A673 (cell line): ENCODE measurements around the gene S100Z. TPM values are rescaled to one million over a fixed set of nuclear protein-coding genes. Genes with fewer than 3 reads are reported as not detected.
"Not testable (repeated sequence)": the region's sequence is repeated elsewhere in the genome, so short reads cannot be mapped to it uniquely, and the experiment has no call there.

Source experiments
- BruUV-seq: library from RNA; stranded (reverse); fragments of 400-500 nt; replicated peaks from 2 replicates; lab custom pipeline; 2021; lab: Mats Ljungman, UMichigan
- CTCF ChIA-PET: fragments of 300-600 bp; sonication (Branson Sonifier 250); formaldehyde crosslinking; loops from one replicate; lab custom pipeline; 2022; ENCODE audit warnings: antibody characterized with exemption; lab: Charles Lee
- POLR2A ChIA-PET: fragments of 300-600 bp; sonication (Branson Sonifier 250); formaldehyde crosslinking; loops from one replicate; lab custom pipeline; 2022; ENCODE audit warnings: antibody characterized with exemption; ENCODE audit not compliant: low non-redundant PET; lab: Charles Lee
- DNase-seq: peaks from one replicate; pipeline ENCODE4 v3.0.0-alpha.2; 2015; ENCODE audit warnings: low spot score
- H3K27ac ChIP-seq: fragments of 200-600 bp; sonication (generic); 2 replicates; pipeline ENCODE4 v1.5.1; 2016; ENCODE audit warnings: mixed run types, low read depth, mild to moderate bottlenecking, mixed read lengths, antibody characterized with exemption, low read length; ENCODE audit not compliant: poor library complexity, severe bottlenecking
- H3K27me3 ChIP-seq: fragments of 200-600 bp; sonication (generic); replicated peaks from 2 replicates; pipeline ENCODE4 v1.6.1; 2017; ENCODE audit warnings: mixed run types, low read depth, mild to moderate bottlenecking, mixed read lengths, antibody characterized with exemption, low read length; ENCODE audit not compliant: insufficient read depth, poor library complexity
- H3K36me3 ChIP-seq: fragments of 200-600 bp; sonication (generic); 2 replicates; pipeline ENCODE4 v1.6.1; 2016; ENCODE audit warnings: mixed run types, mild to moderate bottlenecking, mixed read lengths, antibody characterized with exemption, low read length; ENCODE audit not compliant: insufficient read depth, poor library complexity, severe bottlenecking
- H3K4me1 ChIP-seq: fragments of 200-600 bp; sonication (generic); 2 replicates; pipeline ENCODE4 v1.6.1; 2017; ENCODE audit warnings: mixed run types, mild to moderate bottlenecking, mixed read lengths, antibody characterized with exemption, low read length; ENCODE audit not compliant: insufficient read depth, poor library complexity, severe bottlenecking
- H3K4me3 ChIP-seq: fragments of 200-600 bp; sonication (generic); 2 replicates; pipeline ENCODE4 v1.5.1; 2016; ENCODE audit warnings: low read depth, mixed run types, mild to moderate bottlenecking, mixed read lengths, low read length; ENCODE audit not compliant: poor library complexity, severe bottlenecking
- H3K9me3 ChIP-seq: fragments of 200-600 bp; sonication (generic); 2 replicates; pipeline ENCODE4 v1.6.1; 2016; ENCODE audit warnings: mixed run types, low read depth, mild to moderate bottlenecking, mixed read lengths, antibody characterized with exemption, low read length; ENCODE audit not compliant: poor library complexity, severe bottlenecking
- EZH2 ChIP-seq: fragments of 200-600 bp; sonication (generic); IDR thresholded peaks from 2 replicates; pipeline ENCODE4 v1.6.1; 2017; ENCODE audit warnings: borderline replicate concordance, low read depth, mild to moderate bottlenecking, mixed read lengths, antibody characterized with exemption, low read length; ENCODE audit not compliant: poor library complexity, severe bottlenecking
- intact Hi-C: fragments of 100-400 bp; cut with micrococcal nuclease; formaldehyde crosslinking; loops from one replicate; pipeline ENCODE4 v1.10.0; 2022; ENCODE audit not compliant: unreplicated experiment
- total RNA-seq: library from RNA; stranded (reverse); gene quantifications from 2 replicates; pipeline ENCODE4 v1.2.3, GENCODE V29; 2021
- TF ChIP-seq, protein P1 (sequence below): fragments of 300-800, 200-600 bp; sonication (generic); conservative IDR thresholded peaks from 2 replicates; pipeline ENCODE4 v1.5.1; 2017; ENCODE audit warnings: low read depth, mild to moderate bottlenecking, antibody characterized with exemption, low read length, moderate library complexity, mixed read lengths

S100Z gene
- total RNA-seq, 1 experiment from 2014 or later = not detected

DNA sequence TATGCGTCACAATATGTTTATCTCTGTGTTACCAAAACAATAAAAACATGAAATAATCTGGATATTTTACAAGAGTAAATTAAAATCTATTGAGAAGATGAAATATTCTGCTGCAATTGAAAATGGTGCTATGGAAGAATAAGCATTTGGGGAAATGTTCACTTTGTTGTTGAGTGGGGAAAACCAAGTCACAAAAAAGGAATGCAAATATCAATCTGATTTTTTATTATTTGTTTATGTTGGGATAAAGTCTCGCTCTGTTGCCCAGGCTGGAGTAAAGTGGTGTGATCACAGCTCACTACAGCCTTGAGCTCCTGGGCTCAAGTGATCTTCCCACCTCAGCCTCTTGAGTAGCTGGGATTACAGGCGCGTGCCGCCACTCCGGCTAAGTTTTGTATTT, 39.6 kb upstream of the S100Z start:
- ChIA-PET POLR2A (no interaction called here), CTCF (no interaction called here)
- Histone ChIP-seq H3K4me3 (no peak overlapping the region), H3K36me3 (no peaks in the 10 kb centered on the region), H3K27ac (no peak overlapping the region), H3K27me3 (no peaks in the 10 kb centered on the region), H3K4me1 (peaks cover 22% of the 10 kb centered on the region), H3K9me3 (no peaks in the 10 kb centered on the region)
- no TSS peak for BruUV-seq
- DNase-seq = no peak
- intact Hi-C loops = no loop called here
- TF ChIP-seq, protein P1, sequence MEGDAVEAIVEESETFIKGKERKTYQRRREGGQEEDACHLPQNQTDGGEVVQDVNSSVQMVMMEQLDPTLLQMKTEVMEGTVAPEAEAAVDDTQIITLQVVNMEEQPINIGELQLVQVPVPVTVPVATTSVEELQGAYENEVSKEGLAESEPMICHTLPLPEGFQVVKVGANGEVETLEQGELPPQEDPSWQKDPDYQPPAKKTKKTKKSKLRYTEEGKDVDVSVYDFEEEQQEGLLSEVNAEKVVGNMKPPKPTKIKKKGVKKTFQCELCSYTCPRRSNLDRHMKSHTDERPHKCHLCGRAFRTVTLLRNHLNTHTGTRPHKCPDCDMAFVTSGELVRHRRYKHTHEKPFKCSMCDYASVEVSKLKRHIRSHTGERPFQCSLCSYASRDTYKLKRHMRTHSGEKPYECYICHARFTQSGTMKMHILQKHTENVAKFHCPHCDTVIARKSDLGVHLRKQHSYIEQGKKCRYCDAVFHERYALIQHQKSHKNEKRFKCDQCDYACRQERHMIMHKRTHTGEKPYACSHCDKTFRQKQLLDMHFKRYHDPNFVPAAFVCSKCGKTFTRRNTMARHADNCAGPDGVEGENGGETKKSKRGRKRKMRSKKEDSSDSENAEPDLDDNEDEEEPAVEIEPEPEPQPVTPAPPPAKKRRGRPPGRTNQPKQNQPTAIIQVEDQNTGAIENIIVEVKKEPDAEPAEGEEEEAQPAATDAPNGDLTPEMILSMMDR = no peak
- TF ChIP-seq EZH2 = no peak

DNA sequence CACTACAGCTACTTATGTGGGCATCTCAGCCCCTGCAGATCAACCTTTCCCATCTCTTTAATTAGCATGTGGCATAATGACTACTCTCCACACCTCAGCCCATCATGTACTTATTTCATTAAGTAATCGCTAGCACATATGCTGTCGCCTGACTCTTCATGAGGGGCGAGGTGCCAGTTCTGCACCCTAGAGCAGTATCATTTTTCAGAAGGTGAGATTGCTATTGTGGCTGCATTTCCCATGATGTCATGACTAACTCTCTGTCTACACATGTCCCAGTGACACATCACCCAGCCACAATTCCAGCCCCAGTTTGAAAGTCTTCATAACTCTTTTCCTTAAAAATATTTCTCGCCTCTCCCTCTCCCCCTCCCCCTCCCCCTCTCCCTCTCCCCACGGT, 38.6 kb upstream of the S100Z start:
- Histone ChIP-seq H3K27me3 (no peaks in the 10 kb centered on the region), H3K27ac (no peak overlapping the region), H3K9me3 (no peaks in the 10 kb centered on the region), H3K36me3 (no peaks in the 10 kb centered on the region), H3K4me1 (peaks cover 15% of the 10 kb centered on the region), H3K4me3 (no peak overlapping the region)
- intact Hi-C loops = no loop called here
- BruUV-seq = no TSS peak
- ChIA-PET CTCF (no interaction called here), POLR2A (no interaction called here)
- TF ChIP-seq, protein P1 = no peak
- no peak for TF ChIP-seq EZH2
- no peak for DNase-seq

DNA sequence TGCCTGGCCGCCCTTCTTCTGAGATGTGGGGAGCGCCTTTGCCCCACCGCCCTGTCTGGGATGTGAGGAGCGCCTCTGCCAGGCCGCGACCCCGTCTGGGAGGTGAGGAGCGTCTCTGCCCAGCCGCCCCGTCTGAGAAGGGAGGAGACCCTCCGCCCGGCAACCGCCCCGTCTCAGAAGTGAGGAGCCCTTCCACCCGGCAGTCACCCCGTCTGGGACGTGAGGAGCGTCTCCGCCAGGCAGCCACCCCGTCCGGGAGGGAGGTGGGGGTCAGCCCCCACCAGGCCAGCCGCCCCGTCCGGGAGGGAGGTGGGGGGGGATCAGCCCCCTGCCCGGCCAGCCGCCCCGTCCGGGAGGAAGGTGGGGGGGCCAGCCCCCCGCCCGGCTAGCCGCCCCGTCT, 37.6 kb upstream of the S100Z start:
- H3K27ac ChIP-seq, H3K4me3 ChIP-seq, intact Hi-C loops, H3K36me3 ChIP-seq, DNase-seq, POLR2A ChIA-PET, CTCF ChIA-PET, H3K9me3 ChIP-seq, H3K27me3 ChIP-seq, BruUV-seq: not testable (repeated sequence)
- peaks cover 12% of the 10 kb centered on the region for H3K4me1 ChIP-seq

DNA sequence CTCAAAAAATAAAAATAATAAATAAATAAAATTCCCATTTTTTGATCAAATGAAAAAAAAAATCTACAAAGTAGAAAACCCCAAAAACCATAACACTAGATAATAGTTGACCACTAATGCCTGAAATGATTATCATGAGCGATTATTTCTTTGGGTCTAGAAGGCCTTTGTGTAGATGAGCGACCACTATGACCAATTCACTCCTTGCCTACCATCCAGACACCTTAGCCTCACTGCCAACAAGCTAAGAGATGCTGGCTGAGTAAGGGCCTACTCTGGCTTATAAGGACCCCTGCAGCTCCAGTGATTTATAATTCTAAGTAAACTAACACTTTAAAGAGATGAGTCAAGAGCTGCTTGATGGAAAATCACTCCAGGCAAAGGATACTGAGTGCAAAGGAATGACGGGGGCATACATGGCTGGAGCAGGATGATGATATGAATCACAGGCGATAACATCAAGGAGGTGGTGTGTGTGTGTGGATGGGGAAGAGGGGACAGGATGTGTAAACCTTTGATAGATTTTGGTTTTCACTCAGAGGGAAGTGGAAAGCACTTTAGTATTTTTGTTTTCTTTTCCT, 35.7 kb upstream of the S100Z start:
- BruUV-seq = no TSS peak
- CTCF ChIA-PET = no interaction called here
- Histone ChIP-seq H3K27ac (no peak overlapping the region), H3K36me3 (no peaks in the 10 kb centered on the region), H3K4me3 (no peak overlapping the region), H3K27me3 (no peaks in the 10 kb centered on the region), H3K4me1 (no peaks in the 10 kb centered on the region), H3K9me3 (no peaks in the 10 kb centered on the region)
- intact Hi-C loops = no loop called here
- POLR2A ChIA-PET = no interaction called here
- peak; percentile 76 for DNase-seq
- TF ChIP-seq EZH2 = no peak
- TF ChIP-seq, protein P1 = no peak
